HG02970 (cell line): ENCODE measurements around the gene PCDHA7.
"Not testable (repeated sequence)": the region's sequence is repeated elsewhere in the genome, so short reads cannot be mapped to it uniquely, and the experiment has no call there.

Experiments used
- ATAC-seq: cut with Tn5 transposase; IDR thresholded peaks from one replicate; pipeline ENCODE4 v1.9.1; 2021; ENCODE audit warnings: mild to moderate bottlenecking, moderate library complexity, moderate number of reproducible peaks; ENCODE audit not compliant: unreplicated experiment, low FRiP score

PCDHA7 gene

DNA sequence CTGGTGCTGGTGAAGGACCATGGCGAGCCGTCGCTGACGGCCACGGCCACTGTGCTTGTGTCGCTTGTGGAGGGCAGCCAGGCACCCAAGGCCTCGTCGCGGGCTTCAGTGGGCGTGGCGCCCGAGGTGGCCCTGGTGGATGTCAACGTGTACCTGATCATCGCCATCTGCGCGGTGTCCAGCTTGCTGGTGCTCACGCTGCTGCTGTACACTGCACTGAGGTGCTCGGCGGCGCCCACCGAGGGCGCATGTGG, 23.8 kb downstream of the PCDHA7 start:
- ATAC-seq, result no peak

GRCh38 chr5:140862441-140863295, 28.6 kb downstream of the PCDHA7 start:
- ATAC-seq, result no peak

DNA sequence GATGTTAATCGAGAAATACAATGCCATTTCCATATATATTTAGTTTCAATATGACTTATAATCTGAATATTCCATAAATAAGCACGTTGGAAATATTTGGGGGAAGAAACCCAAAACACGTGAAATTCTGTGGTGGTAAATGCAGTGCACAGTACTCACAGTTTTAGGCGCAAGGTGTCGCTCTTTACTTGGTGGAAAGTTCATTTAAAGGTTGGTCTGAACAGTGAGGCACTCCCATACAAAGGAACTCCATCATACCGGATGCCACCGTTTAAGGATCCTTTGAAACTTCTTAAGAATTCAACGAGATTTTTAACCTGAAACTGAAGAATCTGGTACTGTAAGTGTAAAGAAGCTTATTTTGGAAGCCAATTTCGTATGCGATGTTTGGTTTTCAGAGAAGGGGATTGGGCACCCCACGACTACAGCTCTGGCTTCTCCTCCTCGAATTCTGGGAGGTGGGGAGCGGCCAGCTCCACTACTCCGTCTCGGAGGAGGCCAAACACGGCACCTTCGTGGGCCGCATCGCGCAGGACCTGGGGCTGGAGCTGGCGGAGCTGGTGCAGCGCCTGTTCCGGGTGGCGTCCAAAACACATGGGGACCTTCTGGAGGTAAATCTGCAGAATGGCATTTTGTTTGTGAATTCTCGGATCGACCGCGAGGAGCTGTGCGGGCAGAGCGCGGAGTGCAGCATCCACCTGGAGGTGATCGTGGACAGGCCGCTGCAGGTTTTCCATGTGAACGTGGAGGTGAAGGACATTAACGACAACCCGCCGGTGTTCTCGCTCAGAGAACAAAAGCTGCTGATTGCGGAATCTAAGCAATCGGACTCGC, 34.9 kb downstream of the PCDHA7 start, which contains the start of gene PCDHA11:
Gene PCDHA11 (plus strand): TSS at position 237 of the 834 bp plus-strand sequence. CDS start 147 bp downstream, at position 384.
- no peak for ATAC-seq

DNA sequence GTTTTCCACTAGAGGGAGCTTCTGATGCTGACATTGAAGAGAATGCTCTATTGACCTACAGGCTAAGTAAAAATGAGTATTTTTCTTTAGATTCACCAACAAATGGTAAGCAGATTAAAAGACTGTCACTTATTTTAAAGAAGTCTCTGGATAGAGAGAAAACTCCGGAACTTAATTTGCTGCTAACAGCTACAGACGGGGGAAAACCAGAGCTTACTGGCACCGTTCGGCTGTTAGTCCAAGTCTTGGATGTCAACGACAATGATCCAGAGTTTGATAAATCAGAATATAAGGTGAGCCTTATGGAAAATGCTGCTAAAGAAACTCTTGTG, 35.5 kb downstream of the PCDHA7 start:
- ATAC-seq, result no peak

DNA sequence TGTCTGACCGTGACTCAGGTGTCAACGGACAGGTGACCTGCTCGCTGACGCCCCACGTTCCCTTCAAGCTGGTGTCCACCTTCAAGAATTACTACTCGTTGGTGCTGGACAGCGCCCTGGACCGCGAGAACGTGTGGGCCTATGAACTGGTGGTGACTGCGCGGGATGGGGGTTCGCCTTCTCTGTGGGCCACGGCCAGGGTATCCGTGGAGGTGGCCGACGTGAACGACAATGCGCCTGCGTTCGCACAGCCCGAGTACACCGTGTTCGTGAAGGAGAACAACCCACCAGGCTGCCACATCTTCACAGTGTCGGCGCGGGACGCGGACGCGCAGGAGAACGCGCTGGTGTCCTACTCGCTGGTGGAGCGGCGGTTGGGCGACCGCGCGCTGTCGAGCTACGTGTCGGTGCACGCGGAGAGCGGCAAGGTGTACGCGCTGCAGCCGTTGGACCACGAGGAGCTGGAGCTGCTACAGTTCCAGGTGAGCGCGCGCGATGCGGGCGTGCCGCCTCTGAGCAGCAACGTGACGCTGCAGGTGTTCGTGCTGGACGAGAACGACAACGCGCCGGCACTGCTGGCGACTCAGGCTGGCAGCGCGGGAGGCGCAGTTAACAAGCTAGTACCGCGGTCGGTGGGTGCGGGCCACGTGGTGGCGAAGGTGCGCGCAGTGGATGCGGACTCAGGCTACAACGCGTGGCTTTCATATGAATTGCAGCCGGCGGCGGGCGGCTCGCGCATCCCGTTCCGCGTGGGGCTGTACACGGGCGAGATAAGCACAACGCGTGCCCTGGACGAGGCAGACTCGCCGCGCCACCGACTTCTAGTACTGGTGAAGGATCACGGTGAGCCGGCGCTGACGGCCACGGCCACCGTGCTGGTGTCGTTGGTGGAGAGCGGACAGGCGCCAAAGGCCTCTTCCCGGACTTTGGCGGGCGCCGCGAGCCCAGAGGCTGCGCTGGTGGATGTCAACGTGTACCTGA, 36.4 kb downstream of the PCDHA7 start:
- ATAC-seq, result no peak

DNA sequence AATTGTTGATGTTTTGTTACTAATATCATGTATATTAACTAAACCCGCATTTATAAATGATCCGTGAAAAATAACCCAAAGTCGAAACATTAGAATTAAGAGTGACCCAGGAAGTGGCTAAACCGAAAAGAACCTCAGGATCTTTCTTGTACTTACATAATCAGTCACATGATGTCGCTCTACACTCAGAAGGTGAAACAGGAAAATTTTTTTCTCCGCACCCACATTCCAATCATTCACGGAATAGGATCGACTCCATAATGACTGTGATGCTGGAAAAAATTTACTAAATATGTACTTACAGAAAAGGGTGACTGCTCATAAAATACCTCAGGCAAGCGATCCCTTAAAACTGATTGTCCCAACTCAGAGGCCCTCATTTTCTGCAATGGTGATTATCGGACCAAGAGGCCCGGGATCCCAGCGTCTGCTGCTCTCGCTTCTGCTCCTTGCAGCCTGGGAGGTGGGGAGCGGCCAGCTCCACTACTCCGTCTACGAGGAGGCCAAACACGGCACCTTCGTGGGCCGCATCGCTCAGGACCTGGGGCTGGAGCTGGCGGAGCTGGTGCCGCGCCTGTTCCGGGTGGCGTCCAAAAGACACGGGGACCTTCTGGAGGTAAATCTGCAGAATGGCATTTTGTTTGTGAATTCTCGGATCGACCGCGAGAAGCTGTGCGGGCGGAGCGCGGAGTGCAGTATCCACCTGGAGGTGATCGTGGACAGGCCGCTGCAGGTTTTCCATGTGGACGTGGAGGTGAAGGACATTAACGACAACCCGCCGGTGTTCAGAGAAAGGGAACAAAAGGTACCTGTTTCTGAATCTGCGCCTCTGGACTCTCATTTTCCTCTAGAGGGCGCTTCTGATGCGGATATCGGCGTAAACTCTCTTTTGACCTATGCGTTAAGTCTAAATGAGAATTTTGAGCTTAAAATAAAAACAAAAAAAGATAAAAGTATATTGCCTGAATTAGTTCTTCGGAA, 41.3 kb downstream of the PCDHA7 start, which contains the start of gene PCDHA12:
Gene PCDHA12 (plus strand): TSS at position 224 of the 981 bp plus-strand sequence. CDS start 165 bp downstream, at position 389.
- no peak for ATAC-seq

DNA sequence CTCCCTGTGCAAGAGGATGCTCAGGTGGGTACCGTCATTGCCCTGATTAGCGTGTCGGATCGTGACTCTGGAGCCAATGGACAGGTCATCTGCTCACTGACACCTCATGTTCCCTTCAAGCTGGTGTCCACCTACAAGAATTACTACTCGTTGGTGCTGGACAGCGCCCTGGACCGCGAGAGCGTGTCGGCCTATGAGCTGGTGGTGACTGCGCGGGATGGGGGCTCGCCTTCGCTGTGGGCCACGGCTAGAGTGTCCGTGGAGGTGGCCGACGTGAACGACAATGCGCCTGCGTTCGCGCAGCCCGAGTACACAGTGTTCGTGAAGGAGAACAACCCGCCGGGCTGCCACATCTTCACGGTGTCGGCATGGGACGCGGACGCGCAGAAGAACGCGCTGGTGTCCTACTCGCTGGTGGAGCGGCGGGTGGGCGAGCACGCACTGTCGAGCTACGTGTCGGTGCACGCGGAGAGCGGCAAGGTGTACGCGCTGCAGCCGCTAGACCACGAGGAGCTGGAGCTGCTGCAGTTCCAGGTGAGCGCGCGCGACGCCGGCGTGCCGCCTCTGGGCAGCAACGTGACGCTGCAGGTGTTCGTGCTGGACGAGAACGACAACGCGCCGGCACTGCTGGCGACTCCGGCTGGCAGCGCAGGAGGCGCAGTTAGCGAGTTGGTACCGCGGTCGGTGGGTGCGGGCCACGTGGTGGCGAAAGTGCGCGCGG, 42.6 kb downstream of the PCDHA7 start:
- ATAC-seq, result not testable (repeated sequence)

DNA sequence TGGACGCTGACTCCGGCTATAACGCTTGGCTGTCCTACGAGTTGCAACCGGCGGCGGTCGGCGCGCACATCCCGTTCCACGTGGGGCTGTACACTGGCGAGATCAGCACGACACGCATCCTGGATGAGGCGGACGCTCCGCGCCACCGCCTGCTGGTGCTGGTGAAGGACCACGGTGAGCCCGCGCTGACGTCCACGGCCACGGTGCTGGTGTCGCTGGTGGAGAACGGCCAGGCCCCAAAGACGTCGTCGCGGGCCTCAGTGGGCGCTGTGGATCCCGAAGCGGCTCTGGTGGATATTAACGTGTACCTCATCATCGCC, 43.2 kb downstream of the PCDHA7 start:
- no peak for ATAC-seq

DNA sequence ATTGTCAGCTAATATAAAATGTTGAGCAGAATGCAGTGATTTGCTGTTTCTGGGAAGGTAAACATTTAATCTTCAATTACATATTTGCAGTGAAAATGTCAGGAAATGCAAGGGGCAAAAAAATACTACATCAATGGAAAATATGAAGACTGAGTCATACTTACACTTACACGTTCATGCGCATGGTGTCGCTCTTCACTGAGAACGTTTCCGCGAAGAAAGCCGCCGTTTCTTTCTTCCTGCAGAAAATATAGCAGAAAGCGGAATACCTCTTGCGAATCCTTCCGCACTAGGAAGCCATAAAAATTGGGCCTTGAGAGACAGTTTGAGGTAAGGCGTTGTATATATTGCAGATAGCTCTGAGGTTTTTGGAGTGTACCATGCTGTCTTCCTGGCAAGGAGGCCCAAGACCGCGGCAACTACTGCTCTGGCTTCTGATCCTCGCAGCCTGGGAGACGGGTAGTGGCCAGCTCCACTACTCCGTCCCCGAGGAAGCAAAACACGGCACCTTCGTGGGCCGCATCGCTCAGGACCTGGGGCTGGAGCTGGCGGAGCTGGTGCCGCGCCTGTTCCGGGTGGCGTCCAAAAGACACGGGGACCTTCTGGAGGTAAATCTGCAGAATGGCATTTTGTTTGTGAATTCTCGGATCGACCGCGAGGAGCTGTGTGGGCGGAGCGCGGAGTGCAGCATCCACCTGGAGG, 48.0 kb downstream of the PCDHA7 start, which contains the start of gene PCDHA13:
Gene PCDHA13 (plus strand): TSS at position 236 of the 702 bp plus-strand sequence. CDS start 145 bp downstream, at position 381.
- ATAC-seq, result no peak

- no peak for ATAC-seq
These were observed 48.5 kb downstream of the PCDHA7 start for GRCh38 chr5:140882591-140882899.

DNA sequence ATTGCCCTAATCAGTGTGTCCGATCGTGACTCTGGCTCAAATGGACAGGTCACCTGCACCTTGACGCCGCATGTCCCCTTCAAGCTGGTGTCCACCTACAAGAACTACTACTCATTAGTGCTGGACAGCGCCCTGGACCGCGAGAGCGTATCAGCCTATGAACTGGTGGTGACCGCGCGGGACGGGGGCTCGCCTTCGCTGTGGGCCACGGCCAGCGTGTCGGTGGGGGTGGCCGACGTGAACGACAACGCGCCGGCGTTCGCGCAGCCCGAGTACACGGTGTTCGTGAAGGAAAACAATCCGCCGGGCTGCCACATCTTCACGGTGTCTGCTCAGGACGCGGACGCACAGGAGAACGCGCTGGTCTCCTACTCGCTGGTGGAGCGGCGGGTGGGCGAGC, 49.3 kb downstream of the PCDHA7 start:
- no peak for ATAC-seq

DNA sequence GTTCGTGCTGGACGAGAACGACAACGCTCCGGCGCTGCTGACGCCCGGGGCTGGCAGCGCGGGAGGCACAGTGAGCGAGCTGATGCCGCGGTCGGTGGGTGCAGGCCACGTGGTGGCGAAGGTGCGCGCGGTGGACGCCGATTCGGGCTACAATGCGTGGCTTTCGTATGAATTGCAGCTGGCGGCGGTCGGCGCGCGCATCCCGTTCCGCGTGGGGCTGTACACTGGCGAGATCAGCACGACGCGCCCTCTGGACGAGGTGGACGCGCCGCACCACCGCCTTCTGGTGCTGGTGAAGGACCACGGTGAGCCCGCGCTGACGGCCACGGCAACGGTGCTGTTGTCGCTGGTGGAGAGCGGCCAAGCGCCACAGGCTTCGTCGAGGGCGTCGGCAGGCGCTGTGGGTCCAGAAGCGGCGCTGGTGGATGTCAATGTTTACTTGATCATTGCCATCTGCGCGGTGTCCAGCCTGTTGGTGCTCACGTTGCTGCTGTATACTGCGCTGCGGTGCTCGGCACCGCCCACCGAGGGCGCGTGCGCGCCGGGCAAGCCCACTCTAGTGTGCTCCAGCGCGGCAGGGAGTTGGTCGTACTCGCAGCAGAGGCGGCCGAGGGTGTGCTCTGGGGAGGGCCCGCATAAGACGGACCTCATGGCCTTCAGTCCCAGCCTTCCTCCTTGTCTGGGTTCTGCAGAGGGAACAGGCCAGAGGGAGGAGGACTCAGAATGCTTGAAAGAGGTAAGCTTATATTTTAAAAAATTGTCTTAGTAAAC, 50.0 kb downstream of the PCDHA7 start:
- no peak for ATAC-seq
